Measurements from ENCODE around the gene CATSPERE. TPM values are rescaled to one million over a fixed set of nuclear protein-coding genes. Genes with fewer than 3 reads are reported as not detected.

CATSPERE gene
- total and polyA plus RNA-seq, 2 of the 8 experiments (the other 6 are each of a cell fraction or from before 2014, with no cell fraction given): 0.05 to 0.45 TPM

- H4K5ac ChIP-seq (ENCODE audit: insufficient read length, low read depth, low read length): peak overlapping the region; percentile 29
- DNase-seq (ENCODE audit: low read depth in 1 of 2, low spot score in 2 of 2) (no peak), FAIRE-seq (no peak)
- no peak overlapping the region for H3K56ac ChIP-seq (replicated peaks; ENCODE audit: insufficient read length, low read depth, low read length)
- H3K23ac ChIP-seq (ENCODE audit: insufficient read length): no peak overlapping the region
- 0 out of 2 replicates have a peak overlapping the region, but pooled peaks have one; percentile 32 for H2BK5ac ChIP-seq (ENCODE audit: low read depth, low read length)
- H3K27me3 ChIP-seq (replicated peaks in 1 of 4; ENCODE audit: control insufficient read depth in 3 of 4, extremely low read depth in 1 of 4, insufficient read depth in 3 of 4, low read length in 3 of 4): no peaks in the 10 kb centered on the region
- TF ChIP-seq EZH2 (IDR thresholded peaks at IDR 0.05; ENCODE audit: low read depth, low read length, severe bottlenecking) (no peak), SP4 (IDR thresholded peaks at IDR 0.05; ENCODE audit: low read length) (no peak), JUN (IDR thresholded peaks at IDR 0.05; ENCODE audit: low read depth, low read length) (no peak), BRCA1 (IDR thresholded peaks at IDR 0.05; ENCODE audit: low read depth, low read length) (no peak), RAD21 (IDR thresholded peaks at IDR 0.05 in 1 of 2, conservative IDR thresholded peaks at IDR 0.05 in 1 of 2; ENCODE audit: low read depth in 2 of 2, low read length in 2 of 2) (no peak), TAF7 (optimal IDR thresholded peaks at IDR 0.05; ENCODE audit: borderline replicate concordance, low read depth, low read length) (no peak), POLR2AphosphoS5 (IDR thresholded peaks at IDR 0.05; ENCODE audit: low read depth, low read length) (no peak), RXRA (IDR thresholded peaks at IDR 0.05; ENCODE audit: insufficient read depth, low read depth, low read length) (no peak)
- H2BK12ac ChIP-seq (ENCODE audit: low read depth, low read length): peak overlapping the region; percentile 64
- ChIA-PET POLR2A (ENCODE audit: partially characterized antibody) (interaction anchor here (1.5 kb wide), 1 partner anchor 12 kb away, joined by 3 read pairs; no protein-coding TSS in a partner anchor), CTCF (ENCODE audit: partially characterized antibody) (no interaction called here)
- no peak overlapping the region for H3K14ac ChIP-seq (ENCODE audit: insufficient read length)
- H2BK120ac ChIP-seq (replicated peaks; ENCODE audit: low read depth, low read length): no peak overlapping the region
- H3K4ac ChIP-seq (replicated peaks; ENCODE audit: insufficient read length, low read depth, low read length): no peak overlapping the region
- H3K36me3 ChIP-seq (ENCODE audit: control insufficient read depth in 2 of 4, insufficient read depth in 4 of 4, low read length in 3 of 4): peaks cover 0 to 14% (median 0%) of the 10 kb centered on the region in 4 experiments; a peak in 1 of 8 replicates
- H3K9ac ChIP-seq (replicated peaks in 1 of 4; ENCODE audit: extremely low read depth in 1 of 4, low read depth in 3 of 4, low read length in 3 of 4): no peak overlapping the region
- H3K18ac ChIP-seq (ENCODE audit: extremely low read depth, low read length): no peak overlapping the region
- H3K4me3 ChIP-seq (ENCODE audit: extremely low read depth in 1 of 4, insufficient read depth in 2 of 4, low read depth in 3 of 4, low read length in 4 of 4): peak overlapping the region in 1 of 4 experiments; percentile 88; a peak in 2 of 8 replicates
- peaks cover 0 to 6% of the 10 kb centered on the region in 2 experiments for H4K20me1 ChIP-seq (replicated peaks in 1 of 2; ENCODE audit: control insufficient read depth in 1 of 2, insufficient read depth in 2 of 2, low read length in 2 of 2)
- peaks cover 3 to 25% (median 16%) of the 10 kb centered on the region in 4 experiments; a peak in 5 of 7 replicates for H3K4me1 ChIP-seq (replicated peaks in 1 of 4; ENCODE audit: control insufficient read depth in 3 of 4, insufficient read depth in 4 of 4, low read length in 3 of 4)
- H2BK20ac ChIP-seq (ENCODE audit: low read length): no peak overlapping the region
- H4K91ac ChIP-seq (replicated peaks; ENCODE audit: insufficient read length, low read length): no peak overlapping the region
- H2AFZ ChIP-seq (ENCODE audit: low read length): no peak overlapping the region
- H3K27ac ChIP-seq (ENCODE audit: low read depth, low read length): peak overlapping the region; percentile 37; the same call in 1 of the 2 replicates
- H3K4me2 ChIP-seq (ENCODE audit: insufficient read depth in 1 of 2, low read depth in 2 of 2, low read length in 2 of 2): peak overlapping the region; percentile 71 to 74
- no peak overlapping the region for H2AK5ac ChIP-seq (ENCODE audit: low read depth, low read length)
- H2BK15ac ChIP-seq (ENCODE audit: low read length): no peak overlapping the region
- H3K79me2 ChIP-seq (ENCODE audit: control insufficient read depth in 1 of 2, insufficient read depth in 2 of 2, low read length in 2 of 2): peaks cover 9 to 76% of the 10 kb centered on the region in 2 experiments
- peaks cover 2% of the 10 kb centered on the region; the same call in 1 of the 2 replicates for H3K23me2 ChIP-seq (ENCODE audit: low read depth, low read length)
- no peak overlapping the region for H4K8ac ChIP-seq (ENCODE audit: extremely low read depth, insufficient read depth, low read length)
- no peaks in the 10 kb centered on the region for H3K79me1 ChIP-seq (ENCODE audit: low read depth, low read length)
- 76% methylated on average over 5 of the region's 5 CpGs; no CpG with 5 or more reads in 1 of the 2 experiments for WGBS, 2 experiments (ENCODE audit: extremely low coverage in 1 of 2, insufficient coverage in 1 of 2, insufficient read length in 1 of 2, insufficient replicate concordance in 2 of 2, low coverage in 1 of 2, low lambda C conversion rate in 2 of 2, missing lambda C conversion rate in 1 of 2)
- no peaks in the 10 kb centered on the region for H3K9me3 ChIP-seq (ENCODE audit: insufficient read depth in 2 of 2, low read depth in 1 of 2, low read length in 1 of 2)
Measured at GRCh38 chr1:244448279-244449036, 12.6 kb upstream of the CATSPERE start.
